Globus pallidus (tissue), 1 donor: Measurements from ENCODE around the gene NKPD1.

ENCODE experiments used
- DNase-seq: peaks from one replicate; pipeline ENCODE4 v3.0.0-alpha.2; 2015; ENCODE audit warnings: low spot score

NKPD1 gene

GRCh38 chr19:45156011-45156630 is 4.7 kb downstream of the NKPD1 start:
- no peak for DNase-seq

- no peak for DNase-seq
Measured at GRCh38 chr19:45154064-45154827, 6.5 kb downstream of the NKPD1 start.

GRCh38 chr19:45153339-45154063 is 7.3 kb downstream of the NKPD1 start:
- peak; percentile 48 for DNase-seq

GRCh38 chr19:45152504-45153338 is 8.1 kb downstream of the NKPD1 start:
- DNase-seq: peak; percentile 10

- no peak for DNase-seq
Measured at GRCh38 chr19:45151821-45152503, 8.8 kb downstream of the NKPD1 start.

- no peak for DNase-seq
Measured at GRCh38 chr19:45151320-45151719, 9.5 kb downstream of the NKPD1 start.

- no peak for DNase-seq
Measured at GRCh38 chr19:45150751-45151281, 10.0 kb downstream of the NKPD1 start.

GRCh38 chr19:45150180-45150579 is 10.6 kb downstream of the NKPD1 start:
- DNase-seq: no peak

GRCh38 chr19:45149129-45149528 is 11.7 kb downstream of the NKPD1 start:
- DNase-seq: no peak

GRCh38 chr19:45147835-45148676 is 12.7 kb downstream of the NKPD1 start:
- DNase-seq: no peak

GRCh38 chr19:45146741-45147205 is 14.0 kb downstream of the NKPD1 start:
- no peak for DNase-seq

GRCh38 chr19:45146251-45146650 is 14.5 kb downstream of the NKPD1 start:
- DNase-seq: no peak

GRCh38 chr19:45145270-45146189 is 15.3 kb downstream of the NKPD1 start:
- DNase-seq: no peak

GRCh38 chr19:45144431-45145269 is 16.1 kb downstream of the NKPD1 start:
- no peak for DNase-seq

- DNase-seq: no peak
Measured at GRCh38 chr19:45142726-45143110, 18.1 kb downstream of the NKPD1 start.

- no peak for DNase-seq
Measured at GRCh38 chr19:45142016-45142725, 18.6 kb downstream of the NKPD1 start.

GRCh38 chr19:45141203-45141900 is 19.4 kb downstream of the NKPD1 start:
- DNase-seq: no peak
